ENCODE measurements around the gene TIMP2. TPM values are rescaled to one million over a fixed set of nuclear protein-coding genes. Genes with fewer than 3 reads are reported as not detected.

Gene TIMP2
- polyA plus RNA-seq, 1 donor from 2014 or later = 25.6 TPM

- Histone ChIP-seq H3K9me2 (ENCODE audit: insufficient read depth, low read length) (no peaks in the 10 kb centered on the region), H3K27me3 (ENCODE audit: insufficient read depth, low read depth, low read length) (no peaks in the 10 kb centered on the region), H3F3A (ENCODE audit: insufficient read depth, low read length, poor library complexity, severe bottlenecking) (no peaks in the 10 kb centered on the region), H3K79me2 (replicated peaks; ENCODE audit: insufficient read depth, low read length) (no peaks in the 10 kb centered on the region), H2AFZ (ENCODE audit: low read depth, low read length) (no peak overlapping the region), H3K36me3 (ENCODE audit: insufficient read depth, low read length) (no peaks in the 10 kb centered on the region), H3K9me3 (ENCODE audit: low read length) (no peaks in the 10 kb centered on the region), H3K9ac (ENCODE audit: low read length) (no peak overlapping the region), H4K20me1 (ENCODE audit: insufficient read depth) (no peaks in the 10 kb centered on the region), H3K27ac (ENCODE audit: low read length) (no peak overlapping the region), H3K4me3 (ENCODE audit: low read length) (no peak overlapping the region), H3K4me2 (ENCODE audit: low read length) (no peak overlapping the region)
- TF ChIP-seq EZH2 (IDR thresholded peaks at IDR 0.05; ENCODE audit: borderline replicate concordance, insufficient read depth, low read length, poor library complexity, severe bottlenecking) = no peak
- no peak for TF ChIP-seq REST (IDR thresholded peaks at IDR 0.05; ENCODE audit: borderline replicate concordance)
- TF ChIP-seq SMC3 (conservative IDR thresholded peaks at IDR 0.05; ENCODE audit: poor library complexity) = no peak
- no peak for TF ChIP-seq RAD21 (conservative IDR thresholded peaks at IDR 0.05)
- no peak for TF ChIP-seq POLR2AphosphoS5 (IDR thresholded peaks at IDR 0.05)
- TF ChIP-seq TAF1 (IDR thresholded peaks at IDR 0.05; ENCODE audit: low read depth) = no peak
- TF ChIP-seq CTCF (IDR thresholded peaks at IDR 0.05; ENCODE audit: poor library complexity, severe bottlenecking) = no peak
- no peak for TF ChIP-seq MXI1 (conservative IDR thresholded peaks at IDR 0.05; ENCODE audit: poor library complexity, severe bottlenecking)
- TF ChIP-seq EP300 (conservative IDR thresholded peaks at IDR 0.05; ENCODE audit: poor library complexity, severe bottlenecking) = no peak
Measured at GRCh38 chr17:78944026-78944425, 18.8 kb upstream of the TIMP2 start.

- no peaks in the 10 kb centered on the region for H3K9me3 ChIP-seq (ENCODE audit: low read length)
- H3K4me2 ChIP-seq (ENCODE audit: low read length) = no peak overlapping the region
- H3K27ac ChIP-seq (ENCODE audit: low read length) = peak overlapping the region; percentile 63
- H3K9ac ChIP-seq (ENCODE audit: low read length) = no peak overlapping the region
- H3K9me2 ChIP-seq (ENCODE audit: insufficient read depth, low read length) = no peaks in the 10 kb centered on the region
- H3K36me3 ChIP-seq (ENCODE audit: insufficient read depth, low read length) = no peaks in the 10 kb centered on the region
- H3K79me2 ChIP-seq (replicated peaks; ENCODE audit: insufficient read depth, low read length) = no peaks in the 10 kb centered on the region
- H3K27me3 ChIP-seq (ENCODE audit: insufficient read depth, low read depth, low read length) = no peaks in the 10 kb centered on the region
- H3F3A ChIP-seq (ENCODE audit: insufficient read depth, low read length, poor library complexity, severe bottlenecking) = no peaks in the 10 kb centered on the region
- TF ChIP-seq RAD21 (conservative IDR thresholded peaks at IDR 0.05) (no peak), CTCF (IDR thresholded peaks at IDR 0.05; ENCODE audit: poor library complexity, severe bottlenecking) (no peak), EZH2 (IDR thresholded peaks at IDR 0.05; ENCODE audit: borderline replicate concordance, insufficient read depth, low read length, poor library complexity, severe bottlenecking) (no peak), REST (IDR thresholded peaks at IDR 0.05; ENCODE audit: borderline replicate concordance) (peak; percentile 91), SMC3 (conservative IDR thresholded peaks at IDR 0.05; ENCODE audit: poor library complexity) (peak; percentile 12), EP300 (conservative IDR thresholded peaks at IDR 0.05; ENCODE audit: poor library complexity, severe bottlenecking) (no peak), TAF1 (IDR thresholded peaks at IDR 0.05; ENCODE audit: low read depth) (no peak), MXI1 (conservative IDR thresholded peaks at IDR 0.05; ENCODE audit: poor library complexity, severe bottlenecking) (no peak), POLR2AphosphoS5 (IDR thresholded peaks at IDR 0.05) (peak; percentile 59)
- H2AFZ ChIP-seq (ENCODE audit: low read depth, low read length) = no peak overlapping the region
- no peaks in the 10 kb centered on the region for H4K20me1 ChIP-seq (ENCODE audit: insufficient read depth)
- H3K4me3 ChIP-seq (ENCODE audit: low read length) = no peak overlapping the region
Measured at GRCh38 chr17:78940708-78941107, 15.5 kb upstream of the TIMP2 start.
